GM21528 (cell line): ENCODE data around the gene ABTB2.

Experiments
- ATAC-seq: cut with Tn5 transposase; IDR thresholded peaks from one replicate; pipeline ENCODE4 v1.9.1; 2021; ENCODE audit warnings: mild to moderate bottlenecking, moderate library complexity; ENCODE audit not compliant: unreplicated experiment, low FRiP score

ABTB2 gene

GRCh38 chr11:34344410-34344767 lies 13.4 kb downstream of the ABTB2 start:
- no peak for ATAC-seq

- no peak for ATAC-seq
Observed at GRCh38 chr11:34343686-34344085, 14.1 kb downstream of the ABTB2 start.

GRCh38 chr11:34343153-34343552 lies 14.7 kb downstream of the ABTB2 start:
- ATAC-seq, result no peak

- ATAC-seq, result no peak
Observed at GRCh38 chr11:34341931-34342533, 15.8 kb downstream of the ABTB2 start.

DNA sequence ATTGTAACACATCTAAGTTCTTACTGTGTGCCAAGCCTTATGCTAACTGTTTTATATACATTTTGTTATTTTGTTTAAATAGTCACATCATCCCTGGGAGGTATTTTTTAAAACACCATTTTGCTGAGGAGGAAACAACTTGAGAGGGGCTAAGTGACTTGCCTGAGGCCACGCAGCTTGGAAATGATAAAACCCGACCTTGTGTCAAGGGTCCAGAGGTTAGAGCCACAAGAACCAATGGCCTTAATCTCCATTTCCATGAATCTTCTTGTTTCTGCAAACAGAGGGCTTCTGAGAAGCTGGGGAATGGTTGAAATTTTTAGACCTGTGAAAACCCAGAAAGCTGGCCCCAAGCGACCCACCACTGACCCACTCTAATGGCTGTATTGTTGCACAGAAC lies 16.7 kb downstream of the ABTB2 start:
- ATAC-seq, result no peak

GRCh38 chr11:34340653-34341052 lies 17.2 kb downstream of the ABTB2 start:
- no peak for ATAC-seq

DNA sequence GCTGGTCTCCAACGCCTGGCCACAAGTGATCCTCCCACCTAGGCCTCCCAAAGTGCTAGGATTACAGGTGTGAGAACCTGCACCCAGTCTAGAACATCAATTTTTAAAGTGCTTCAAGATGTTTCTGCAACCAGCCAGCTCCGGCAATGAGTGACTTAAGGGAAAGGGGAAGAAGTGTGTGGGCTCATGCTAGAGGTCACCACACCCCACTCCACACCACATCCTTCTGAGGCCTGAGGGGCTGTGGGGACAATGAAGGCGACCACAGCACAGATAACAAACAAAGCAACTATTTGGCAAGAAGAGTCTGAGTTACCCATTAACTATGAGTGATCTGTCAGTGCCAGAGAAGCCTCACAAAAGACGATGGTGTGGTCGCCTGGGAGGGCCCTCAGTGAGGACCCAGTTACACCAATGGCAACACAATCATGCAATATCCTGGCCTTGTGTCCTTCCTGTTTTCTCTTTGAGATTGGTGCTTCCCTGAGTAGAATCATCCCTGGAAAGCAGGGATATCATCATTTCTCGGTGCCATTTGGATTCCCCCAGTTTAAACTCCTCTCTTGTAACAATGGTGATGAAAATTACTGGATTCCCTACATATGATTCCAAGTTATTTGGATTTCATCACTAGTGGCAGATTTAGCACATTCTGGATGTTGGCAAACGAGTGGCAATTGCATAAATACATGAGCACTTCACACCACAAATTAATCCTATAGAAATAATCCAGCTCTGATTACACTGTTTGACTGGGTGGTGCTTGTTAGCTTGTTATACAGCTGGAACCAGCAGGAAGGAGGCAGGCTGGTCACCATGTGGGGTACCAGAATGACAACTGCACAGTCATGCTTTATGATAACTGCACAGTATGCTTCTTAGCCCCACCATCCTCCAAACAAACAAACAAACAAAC lies 18.4 kb downstream of the ABTB2 start:
- ATAC-seq, result peak; percentile 70

- ATAC-seq, result no peak
Observed at GRCh38 chr11:34337016-34337415, 20.8 kb downstream of the ABTB2 start.

- ATAC-seq, result no peak
Observed at GRCh38 chr11:34335801-34336200, 22.0 kb downstream of the ABTB2 start.

DNA sequence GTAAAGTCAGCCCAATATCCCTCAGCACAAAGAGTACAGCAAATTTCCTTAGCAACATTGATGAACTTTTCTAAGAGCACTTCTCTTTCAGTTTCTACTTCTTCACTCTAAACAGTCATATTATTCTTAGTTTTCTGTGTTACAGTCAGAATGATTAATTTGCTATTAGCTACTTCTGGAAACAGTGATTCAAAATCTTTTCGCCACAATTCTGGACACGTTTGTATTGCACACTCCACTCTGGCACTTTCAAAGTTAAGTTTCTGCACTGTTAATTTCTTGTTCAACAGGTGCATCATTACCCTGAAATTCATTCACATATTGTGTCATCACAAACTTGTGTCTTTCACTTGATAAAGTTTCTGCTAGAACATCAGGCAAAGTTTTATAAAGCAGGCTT lies 22.5 kb downstream of the ABTB2 start:
- ATAC-seq, result no peak

- ATAC-seq, result no peak
Observed at GRCh38 chr11:34333787-34334186, 24.0 kb downstream of the ABTB2 start.

DNA sequence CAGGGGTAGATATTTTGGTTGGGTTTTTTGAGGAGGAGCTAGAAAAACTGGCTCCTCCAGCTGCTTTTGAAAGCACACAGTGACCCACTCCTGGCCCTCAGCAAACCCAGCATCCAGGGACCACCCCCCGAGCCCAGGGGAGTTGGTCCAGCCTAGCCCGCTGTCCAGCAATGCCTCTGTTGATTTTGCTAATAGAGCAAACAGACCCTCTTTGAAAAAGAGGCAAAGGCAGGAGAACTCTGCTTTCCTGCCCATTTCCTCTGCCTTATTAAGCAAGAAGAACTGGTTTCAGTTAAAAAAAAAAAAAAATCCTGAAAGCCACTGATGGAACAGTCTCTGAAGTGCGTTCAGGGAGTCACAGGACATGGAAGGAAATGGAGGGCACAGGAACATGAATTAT lies 25.3 kb downstream of the ABTB2 start:
- ATAC-seq, result no peak

DNA sequence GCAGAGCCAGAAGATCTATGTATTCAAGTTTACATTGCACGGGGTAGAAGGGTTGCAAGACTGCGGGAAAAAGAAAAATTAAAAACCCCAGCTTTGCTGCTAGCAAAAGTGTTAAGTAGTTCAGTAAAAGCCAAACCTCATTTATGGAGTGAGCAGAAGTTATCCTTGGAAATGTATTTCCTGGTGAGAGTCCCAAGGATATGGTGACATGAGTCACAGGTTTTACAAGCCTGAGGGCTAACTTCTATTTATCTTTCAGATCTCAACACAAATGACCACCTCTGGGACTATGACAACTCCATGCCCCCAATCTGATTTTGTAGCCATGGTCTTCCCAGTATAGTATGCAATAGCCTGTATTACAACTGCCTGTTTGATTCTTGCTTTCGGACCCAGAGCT lies 26.1 kb downstream of the ABTB2 start:
- no peak for ATAC-seq

DNA sequence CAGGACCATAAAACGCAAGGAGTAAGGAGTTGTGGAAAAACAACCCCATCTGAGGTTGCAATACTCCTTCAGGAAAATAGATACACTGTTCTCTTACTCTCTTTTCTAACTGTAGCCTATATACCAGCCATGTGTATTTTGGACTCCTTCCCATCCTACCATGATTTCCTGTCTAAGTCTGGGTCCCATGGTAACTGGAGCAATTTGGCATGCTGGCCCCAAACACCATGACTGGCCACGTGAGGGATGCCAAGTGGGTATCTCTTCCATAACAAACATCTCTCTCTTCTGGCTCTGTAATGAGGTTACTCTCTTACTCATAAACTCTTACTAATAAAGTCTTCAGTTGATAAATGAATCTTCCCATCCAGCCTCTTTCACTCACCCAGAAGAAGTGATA lies 26.5 kb downstream of the ABTB2 start:
- no peak for ATAC-seq

- ATAC-seq, result no peak
Observed at GRCh38 chr11:34330653-34331052, 27.2 kb downstream of the ABTB2 start.

DNA sequence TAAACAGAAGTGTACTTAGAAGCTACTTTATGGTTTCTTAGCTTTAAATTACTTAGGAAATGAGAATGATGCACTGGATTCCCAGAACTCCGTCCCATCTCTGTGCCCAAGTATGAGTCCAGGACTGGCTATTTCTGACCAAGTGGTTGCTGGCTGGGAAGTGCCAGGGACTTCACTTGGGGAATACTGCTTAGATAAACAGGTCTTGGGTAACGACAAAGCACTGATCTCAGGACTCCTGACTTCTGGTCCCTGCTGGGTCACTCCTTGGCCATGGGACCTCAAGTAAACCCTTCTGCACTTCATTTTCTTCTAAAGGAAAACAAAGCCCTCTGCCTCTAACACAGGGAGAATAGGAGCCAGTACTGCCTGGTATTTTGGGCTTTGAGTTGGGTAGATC lies 27.9 kb downstream of the ABTB2 start:
- ATAC-seq, result no peak

GRCh38 chr11:34328632-34328910 lies 29.2 kb downstream of the ABTB2 start:
- ATAC-seq, result no peak

- no peak for ATAC-seq
Observed at GRCh38 chr11:34327804-34328631, 29.8 kb downstream of the ABTB2 start.

DNA sequence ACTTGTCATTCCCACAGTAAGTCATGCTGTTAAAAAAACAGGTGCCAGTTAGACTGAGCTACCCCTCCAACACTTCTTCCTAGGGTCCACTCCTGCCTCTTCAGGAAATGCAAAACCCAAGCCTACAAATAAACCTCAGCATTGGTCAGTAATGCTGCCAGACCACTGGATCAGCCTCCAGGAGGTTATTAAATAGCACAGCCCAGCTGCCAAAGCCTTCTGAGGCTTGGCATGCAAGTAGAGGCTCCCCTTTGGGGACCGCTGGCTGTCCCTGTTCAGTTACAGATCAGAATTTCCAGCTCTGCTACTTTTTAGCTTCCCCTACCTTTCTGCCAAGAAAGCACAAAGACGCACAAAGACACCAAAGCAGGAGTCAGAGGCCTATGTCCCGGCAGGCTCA lies 33.3 kb downstream of the ABTB2 start:
- ATAC-seq, result no peak

DNA sequence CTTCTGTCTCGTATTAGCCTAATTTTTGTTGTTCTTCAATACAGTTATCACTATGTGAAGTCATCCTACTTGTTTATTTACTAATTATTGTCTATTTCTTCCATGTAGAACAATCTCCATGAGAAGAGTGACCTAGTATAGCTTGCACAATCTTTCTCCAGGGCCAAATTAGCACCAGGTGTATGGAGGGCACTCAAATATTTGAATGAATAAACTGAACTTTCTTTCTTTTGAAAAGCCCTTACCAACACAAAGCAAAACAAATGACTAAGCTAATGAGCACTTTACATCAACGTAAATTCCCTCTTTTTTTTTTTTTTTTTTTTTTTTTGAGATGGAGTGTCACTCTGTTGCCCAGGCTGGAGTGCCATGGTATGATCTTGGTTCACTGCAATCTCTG lies 34.2 kb downstream of the ABTB2 start:
- ATAC-seq, result no peak
